NCI-H1417 treated with DMSO at 0.1 percent for 48 hours (cell line): ENCODE results near the gene SYCE1.

Experiments used
- DNase-seq: peaks from one replicate; lab custom pipeline; 2025; lab: John Stamatoyannopoulos, UW

Gene SYCE1

GRCh38 chr10:133511907-133512528, 53.4 kb downstream of the SYCE1 start:
- DNase-seq = no peak

GRCh38 chr10:133511408-133511807, 54.0 kb downstream of the SYCE1 start:
- no peak for DNase-seq

DNA sequence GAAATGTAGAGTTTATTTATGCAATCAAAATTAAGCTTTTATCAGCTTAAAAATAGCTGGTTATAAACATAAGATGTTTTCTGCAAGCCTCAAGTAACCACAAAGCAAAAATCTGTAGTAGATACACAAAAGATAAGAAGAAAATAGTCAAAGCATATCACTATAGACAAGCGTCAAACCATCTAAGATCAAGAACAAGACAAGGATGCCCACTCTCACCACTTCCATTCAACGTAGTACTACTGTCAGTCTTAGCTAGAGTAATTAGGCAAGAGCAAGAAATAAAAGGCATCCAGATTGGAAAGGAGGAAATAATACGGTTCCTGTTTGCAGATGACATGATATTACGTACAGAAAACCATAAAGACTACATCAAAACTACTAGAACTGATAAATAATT, 55.7 kb downstream of the SYCE1 start:
- DNase-seq = no peak
